Uterus (tissue), 4 donors: ENCODE measurements around the gene ZC3H12A. TPM values are rescaled to one million over a fixed set of nuclear protein-coding genes. Genes with fewer than 3 reads are reported as not detected.

Experiments used
- DNase-seq, 2 donors: peaks; one replicate each; pipeline ENCODE4 v3.0.0-alpha.2; 2019 to 2020
- H3K27ac ChIP-seq, 2 donors: fragments of 200-600 bp; sonication (generic); 1 replicate in 1 of 2; 2 replicates in 1 of 2; pipeline ENCODE4 v1.5.1; 2016 to 2018
- H3K27me3 ChIP-seq, 2 donors: fragments of 200-600 bp; sonication (generic); one replicate each; pipeline ENCODE4 v1.5.1; 2018 to 2019; ENCODE audit warnings: control low read depth in 1 of 2
- H3K36me3 ChIP-seq, 2 donors: fragments of 200-600 bp; sonication (generic); one replicate each; pipeline ENCODE4 v1.5.1; 2019; ENCODE audit warnings: control low read depth in 1 of 2
- H3K4me1 ChIP-seq, 2 donors: fragments of 200-600 bp; sonication (generic); one replicate each; pipeline ENCODE4 v1.5.1; 2018 to 2019; ENCODE audit warnings: control low read depth in 1 of 2
- H3K4me3 ChIP-seq, 2 donors: fragments of 200-600 bp; sonication (generic); 1 replicate in 1 of 2; 2 replicates in 1 of 2; pipeline ENCODE4 v1.5.1; 2018 to 2019; ENCODE audit warnings: mild to moderate bottlenecking in 1 of 2
- H3K9me3 ChIP-seq, 2 donors: fragments of 200-600 bp; sonication (generic); one replicate each; pipeline ENCODE4 v1.5.1; 2019; ENCODE audit warnings: control low read depth in 1 of 2
- POLR2A ChIP-seq, 2 donors: fragments of 450-650 bp; IDR thresholded peaks; one replicate each; pipeline ENCODE4 v1.6.1; 2016; ENCODE audit warnings: antibody characterized with exemption in 2 of 2, mild to moderate bottlenecking in 1 of 2, moderate library complexity in 1 of 2
- intact Hi-C: fragments of 100-400 bp; cut with DNase I; formaldehyde crosslinking; loops from one replicate; pipeline ENCODE4 v1.15.1; 2023; ENCODE audit warnings: low total_unique reads
- total RNA-seq, 4 donors: library from RNA; depleted of rRNA in 3 of 4; stranded (reverse); fragments of >200 nt in 3 of 4; gene quantifications; one replicate each; pipeline versions ENCODE4 v1.1.0 to v1.2.4, GENCODE V29; 2014 to 2023
- TF ChIP-seq, protein P1 (sequence below), 4 experiments: fragments of 200-600 bp in 2 of 4; fragments of 450-650 bp in 2 of 4; sonication (generic) in 2 of 4; IDR thresholded peaks; one replicate each; pipeline ENCODE4 v1.5.1; 2016 to 2019; ENCODE audit warnings: antibody characterized with exemption in 4 of 4, mild to moderate bottlenecking in 2 of 4, moderate library complexity in 1 of 4
- donor health status: DM: yes; HTN: yes; CAD: no.

ZC3H12A gene
- total RNA-seq, 4 donors from 2014 or later, result 2.5 to 11.5 (median 8.5) TPM

DNA sequence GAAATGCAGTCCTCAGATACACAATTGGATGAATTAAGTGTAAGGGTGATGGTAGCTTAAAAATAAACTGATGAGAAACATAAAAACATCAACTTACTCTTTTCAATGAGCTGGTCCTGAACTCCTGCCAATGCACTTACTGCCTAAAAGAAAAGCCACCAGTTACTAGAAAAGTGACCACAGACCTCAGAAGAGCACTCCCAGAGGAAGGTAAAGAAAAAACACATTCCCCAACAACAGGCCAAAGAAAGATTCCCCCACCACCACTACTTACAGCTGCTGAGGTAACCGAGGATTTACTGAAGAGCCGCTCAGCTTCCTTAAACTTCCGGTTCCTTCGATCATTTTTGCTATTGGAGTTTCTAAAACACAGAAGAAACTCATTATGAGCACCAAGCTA lies 34.8 kb downstream of the ZC3H12A start:
- no peaks in the 10 kb centered on the region for H3K27me3 ChIP-seq
- no peaks in the 10 kb centered on the region for H3K9me3 ChIP-seq
- H3K36me3 ChIP-seq, result no peaks in the 10 kb centered on the region
- TF ChIP-seq, protein P1, sequence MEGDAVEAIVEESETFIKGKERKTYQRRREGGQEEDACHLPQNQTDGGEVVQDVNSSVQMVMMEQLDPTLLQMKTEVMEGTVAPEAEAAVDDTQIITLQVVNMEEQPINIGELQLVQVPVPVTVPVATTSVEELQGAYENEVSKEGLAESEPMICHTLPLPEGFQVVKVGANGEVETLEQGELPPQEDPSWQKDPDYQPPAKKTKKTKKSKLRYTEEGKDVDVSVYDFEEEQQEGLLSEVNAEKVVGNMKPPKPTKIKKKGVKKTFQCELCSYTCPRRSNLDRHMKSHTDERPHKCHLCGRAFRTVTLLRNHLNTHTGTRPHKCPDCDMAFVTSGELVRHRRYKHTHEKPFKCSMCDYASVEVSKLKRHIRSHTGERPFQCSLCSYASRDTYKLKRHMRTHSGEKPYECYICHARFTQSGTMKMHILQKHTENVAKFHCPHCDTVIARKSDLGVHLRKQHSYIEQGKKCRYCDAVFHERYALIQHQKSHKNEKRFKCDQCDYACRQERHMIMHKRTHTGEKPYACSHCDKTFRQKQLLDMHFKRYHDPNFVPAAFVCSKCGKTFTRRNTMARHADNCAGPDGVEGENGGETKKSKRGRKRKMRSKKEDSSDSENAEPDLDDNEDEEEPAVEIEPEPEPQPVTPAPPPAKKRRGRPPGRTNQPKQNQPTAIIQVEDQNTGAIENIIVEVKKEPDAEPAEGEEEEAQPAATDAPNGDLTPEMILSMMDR (IDR thresholded peaks at IDR 0.05), result no peak
- TF ChIP-seq POLR2A (IDR thresholded peaks at IDR 0.05), result no peak
- intact Hi-C loops, result no loop called here
- peaks cover 0 to 7% of the 10 kb centered on the region in 2 donors for H3K4me1 ChIP-seq
- H3K27ac ChIP-seq, result no peak overlapping the region
- H3K4me3 ChIP-seq, result no peak overlapping the region
- DNase-seq, result no peak

DNA sequence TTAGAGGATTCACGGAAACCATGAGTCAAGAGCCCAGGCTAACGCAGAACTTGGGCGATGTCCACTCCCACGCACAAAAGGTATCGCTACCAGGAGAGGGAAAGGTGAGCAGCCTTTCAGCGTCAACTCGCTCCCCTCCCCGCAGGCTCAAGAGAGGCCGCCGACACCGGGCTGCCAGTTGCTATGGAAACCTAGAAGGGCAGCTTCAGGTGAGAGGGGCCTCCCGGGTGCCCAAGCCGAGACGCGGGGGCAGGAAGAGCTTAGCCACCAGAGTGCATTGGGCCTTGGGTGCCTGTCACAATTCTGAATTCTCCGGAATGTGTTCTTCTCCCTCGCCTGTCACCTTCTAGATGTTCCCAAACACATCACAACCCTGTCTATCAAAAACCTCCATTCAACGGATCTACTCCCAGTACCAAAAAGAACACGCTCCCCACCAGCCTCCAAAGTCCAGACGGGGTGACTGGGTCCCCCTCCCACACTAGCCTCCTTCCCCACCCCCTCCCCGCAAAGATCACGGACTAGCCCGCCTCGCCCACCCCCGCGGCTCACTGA lies 39.5 kb downstream of the ZC3H12A start:
- Histone ChIP-seq H3K27ac (peak overlapping the region; percentile 94 to 96), H3K9me3 (no peaks in the 10 kb centered on the region), H3K4me3 (peak overlapping the region; percentile 66 to 74), H3K36me3 (no peaks in the 10 kb centered on the region), H3K27me3 (no peaks in the 10 kb centered on the region), H3K4me1 (peaks cover 0 to 7% of the 10 kb centered on the region in 2 donors)
- peak in 1 of 2 donors; percentile 22 for DNase-seq
- intact Hi-C loops, result no loop called here
- TF ChIP-seq POLR2A (IDR thresholded peaks at IDR 0.05), result no peak
- TF ChIP-seq, protein P1 (IDR thresholded peaks at IDR 0.05), result no peak

DNA sequence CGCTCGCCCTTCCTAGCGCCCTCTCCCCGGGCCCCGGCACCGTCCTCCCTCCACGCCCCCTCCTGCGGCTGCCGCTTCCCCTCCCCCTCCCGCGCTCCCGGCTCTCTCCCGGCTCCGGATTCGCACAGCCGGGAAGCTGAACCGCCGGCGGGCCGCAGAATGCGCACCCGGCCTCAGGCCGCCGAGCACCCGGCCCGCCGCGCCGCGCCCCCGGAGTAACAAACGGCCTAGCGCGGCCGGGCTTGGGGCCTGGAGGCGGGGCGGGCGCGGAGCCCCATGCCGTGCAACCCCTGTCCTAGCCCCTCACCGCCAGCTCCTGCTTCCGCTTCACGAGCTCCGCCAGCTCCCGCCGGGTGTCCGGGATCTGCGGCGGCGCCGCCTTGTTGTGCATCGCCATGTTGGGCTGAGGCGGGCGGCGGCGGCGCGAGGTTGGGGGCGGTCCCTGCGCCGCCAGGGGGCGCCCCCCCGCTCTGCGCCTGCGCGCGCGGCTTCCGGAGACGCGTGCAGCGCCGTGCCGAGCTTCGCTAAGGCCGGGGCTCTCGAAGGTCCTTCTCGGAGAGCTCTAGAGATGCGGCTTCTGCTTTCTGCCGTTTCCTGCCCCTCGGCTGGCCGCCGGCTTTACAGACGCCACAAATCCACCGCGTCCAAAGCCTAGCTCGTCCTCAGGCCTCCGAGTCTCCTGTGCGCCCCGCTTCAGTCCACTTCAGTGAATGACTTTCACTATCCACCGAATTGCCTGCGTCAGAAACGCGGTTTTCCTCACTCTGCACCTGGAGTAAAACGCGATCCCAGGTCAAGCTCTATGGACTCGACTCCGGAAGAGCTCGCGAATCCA lies 40.2 kb downstream of the ZC3H12A start, which contains the start of gene MEAF6:
Gene MEAF6 (minus strand): TSS at position 417 of the 835 bp plus-strand sequence. CDS start 20 bp downstream, at position 397.
- Histone ChIP-seq H3K9me3 (no peaks in the 10 kb centered on the region), H3K27ac (peak within 1 kb of the TSS; percentile 94 to 96), H3K4me1 (peaks cover 0 to 7% of the 10 kb centered on the region in 2 donors), H3K27me3 (no peaks in the 10 kb centered on the region), H3K36me3 (no peaks in the 10 kb centered on the region), H3K4me3 (peak within 1 kb of the TSS; percentile 66 to 74)
- peak; percentile 71 to 81 for DNase-seq
- intact Hi-C loops, result no loop called here
- TF ChIP-seq POLR2A (IDR thresholded peaks at IDR 0.05), result peak; percentile 69 to 75
- TF ChIP-seq, protein P1 (IDR thresholded peaks at IDR 0.05), result peak; percentile 52 to 92 (median 90)

DNA sequence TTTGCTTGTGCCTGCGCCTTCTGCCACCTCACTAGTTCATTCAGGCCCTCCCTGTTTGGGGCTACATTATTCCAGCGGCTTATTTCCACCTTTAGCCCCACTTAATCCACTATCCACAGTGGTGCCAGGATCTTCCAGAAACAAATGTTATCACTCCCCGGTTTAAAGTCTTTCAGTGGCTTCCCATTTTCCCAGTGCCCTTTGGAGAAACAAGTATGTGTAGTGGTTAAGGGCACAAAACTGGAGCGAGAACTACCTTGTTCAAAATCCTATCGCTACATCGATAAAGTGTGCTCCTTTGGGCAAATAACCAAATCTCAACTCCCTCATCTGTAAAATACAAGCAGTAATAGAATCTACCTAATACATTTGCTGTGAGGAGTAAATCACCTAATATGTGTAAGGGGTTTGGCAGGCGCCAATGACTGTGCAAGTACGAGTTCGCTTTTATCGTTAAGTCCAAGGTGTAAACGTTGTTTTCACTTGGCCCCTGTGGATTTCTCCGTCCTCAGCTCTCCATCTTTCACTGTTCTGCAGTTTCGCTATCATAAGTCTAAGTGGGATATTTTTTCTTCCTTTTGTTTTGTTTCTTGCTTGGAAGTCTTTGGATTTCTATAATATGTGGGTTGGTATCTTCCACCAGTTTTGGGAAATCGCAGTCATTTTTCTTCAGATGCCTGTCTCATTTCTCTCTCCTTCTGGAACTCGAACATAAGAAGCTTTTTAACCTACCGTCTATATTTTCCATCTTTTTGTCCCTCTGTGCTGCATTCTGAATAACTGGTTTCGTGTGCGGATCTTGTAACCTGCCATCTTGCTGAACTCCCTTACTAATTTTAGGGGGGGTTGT lies 41.0 kb downstream of the ZC3H12A start:
- H3K36me3 ChIP-seq, result no peaks in the 10 kb centered on the region
- H3K27ac ChIP-seq, result peak overlapping the region; percentile 94 to 96
- intact Hi-C loops, result no loop called here
- no peaks in the 10 kb centered on the region for H3K27me3 ChIP-seq
- peak overlapping the region; percentile 66 to 74 for H3K4me3 ChIP-seq
- no peaks in the 10 kb centered on the region for H3K9me3 ChIP-seq
- H3K4me1 ChIP-seq, result peaks cover 0 to 7% of the 10 kb centered on the region in 2 donors
- no peak for DNase-seq
- TF ChIP-seq, protein P1 (IDR thresholded peaks at IDR 0.05), result no peak
- TF ChIP-seq POLR2A (IDR thresholded peaks at IDR 0.05), result no peak
